Ascending aorta (tissue), 2 donors: ENCODE measurements around the gene GRIK1. TPM values are rescaled to one million over a fixed set of nuclear protein-coding genes. Genes with fewer than 3 reads are reported as not detected.

ENCODE experiments used
- DNase-seq, 2 donors: peaks; one replicate each; pipeline ENCODE4 v3.0.0-alpha.2; 2019; ENCODE audit warnings: low spot score in 2 of 2
- H3K27ac ChIP-seq, 2 donors: fragments of 200-600 bp; sonication (generic); one replicate each; pipeline ENCODE4 v1.5.1; 2016 to 2017; ENCODE audit warnings: mild to moderate bottlenecking in 1 of 2
- H3K27me3 ChIP-seq: fragments of 200-600 bp; sonication (generic); one replicate; pipeline ENCODE4 v1.5.1; 2017
- H3K36me3 ChIP-seq, 2 donors: fragments of 200-600 bp; sonication (generic); one replicate each; pipeline ENCODE4 v1.5.1; 2016
- H3K4me1 ChIP-seq, 2 donors: fragments of 200-600 bp; sonication (generic); one replicate each; pipeline ENCODE4 v1.5.1; 2016 to 2017; ENCODE audit warnings: mild to moderate bottlenecking in 1 of 2
- H3K4me3 ChIP-seq, 2 donors: fragments of 200-600 bp; sonication (generic); one replicate each; pipeline ENCODE4 v1.5.1; 2016 to 2017; ENCODE audit warnings: mild to moderate bottlenecking in 1 of 2
- H3K9me3 ChIP-seq, 2 donors: fragments of 200-600 bp; sonication (generic); one replicate each; pipeline ENCODE4 v1.5.1; 2016
- CTCF ChIP-seq, 3 experiments: fragments of 200-600 bp in 2 of 3; fragments of 450-650 bp in 1 of 3; sonication (generic) in 2 of 3; IDR thresholded peaks; one replicate each; pipeline ENCODE4 v1.5.1; 2016 to 2019; ENCODE audit warnings: antibody characterized with exemption in 3 of 3, mild to moderate bottlenecking in 1 of 3, moderate library complexity in 1 of 3
- intact Hi-C: fragments of 100-400 bp; cut with DNase I; formaldehyde crosslinking; loops from one replicate; pipeline ENCODE4 v1.15.1; 2023
- total RNA-seq: library from RNA; depleted of rRNA; stranded (reverse); fragments of >200 nt; gene quantifications from one replicate; pipeline ENCODE4 v1.1.0, GENCODE V29; 2016

Gene GRIK1
- total RNA-seq, 1 donor from 2014 or later = not detected

- Histone ChIP-seq H3K27me3 (no peaks in the 10 kb centered on the region), H3K4me3 (no peak overlapping the region), H3K36me3 (no peaks in the 10 kb centered on the region), H3K9me3 (no peaks in the 10 kb centered on the region), H3K27ac (no peak overlapping the region), H3K4me1 (no peaks in the 10 kb centered on the region)
- TF ChIP-seq CTCF (IDR thresholded peaks at IDR 0.05) = no peak
- intact Hi-C loops = no loop called here
- no peak for DNase-seq
Observed at GRCh38 chr21:29625990-29626389, 313.8 kb downstream of the GRIK1 start.

GRCh38 chr21:29624776-29625175, 315.0 kb downstream of the GRIK1 start:
- H3K9me3 ChIP-seq = no peaks in the 10 kb centered on the region
- no peak overlapping the region for H3K4me3 ChIP-seq
- intact Hi-C loops = no loop called here
- H3K27ac ChIP-seq = no peak overlapping the region
- H3K4me1 ChIP-seq = no peaks in the 10 kb centered on the region
- DNase-seq = no peak
- H3K27me3 ChIP-seq = no peaks in the 10 kb centered on the region
- no peaks in the 10 kb centered on the region for H3K36me3 ChIP-seq
- no peak for TF ChIP-seq CTCF (IDR thresholded peaks at IDR 0.05)

GRCh38 chr21:29621525-29621924, 318.3 kb downstream of the GRIK1 start:
- intact Hi-C loops = no loop called here
- TF ChIP-seq CTCF (IDR thresholded peaks at IDR 0.05) = no peak
- Histone ChIP-seq H3K27me3 (no peaks in the 10 kb centered on the region), H3K4me3 (no peak overlapping the region), H3K9me3 (no peaks in the 10 kb centered on the region), H3K27ac (no peak overlapping the region), H3K36me3 (no peaks in the 10 kb centered on the region), H3K4me1 (no peaks in the 10 kb centered on the region)
- no peak for DNase-seq

GRCh38 chr21:29616209-29616751, 323.5 kb downstream of the GRIK1 start:
- Histone ChIP-seq H3K27me3 (no peaks in the 10 kb centered on the region), H3K4me3 (no peak overlapping the region), H3K27ac (no peak overlapping the region), H3K4me1 (no peaks in the 10 kb centered on the region), H3K36me3 (no peaks in the 10 kb centered on the region), H3K9me3 (no peaks in the 10 kb centered on the region)
- no peak for DNase-seq
- TF ChIP-seq CTCF (IDR thresholded peaks at IDR 0.05) = no peak
- intact Hi-C loops = no loop called here

GRCh38 chr21:29613877-29614276, 325.9 kb downstream of the GRIK1 start:
- Histone ChIP-seq H3K27ac (no peak overlapping the region), H3K36me3 (no peaks in the 10 kb centered on the region), H3K4me3 (no peak overlapping the region), H3K9me3 (no peaks in the 10 kb centered on the region), H3K4me1 (no peaks in the 10 kb centered on the region), H3K27me3 (no peaks in the 10 kb centered on the region)
- intact Hi-C loops = no loop called here
- DNase-seq = no peak
- no peak for TF ChIP-seq CTCF (IDR thresholded peaks at IDR 0.05)

GRCh38 chr21:29613021-29613420, 326.8 kb downstream of the GRIK1 start:
- TF ChIP-seq CTCF (IDR thresholded peaks at IDR 0.05) = no peak

More at GRCh38 chr21:29613021-29613420, 326.8 kb downstream of the GRIK1 start:
- no peak overlapping the region for H3K27ac ChIP-seq
- no peaks in the 10 kb centered on the region for H3K36me3 ChIP-seq
- intact Hi-C loops = no loop called here
- H3K4me1 ChIP-seq = no peaks in the 10 kb centered on the region
- no peak for DNase-seq
- H3K9me3 ChIP-seq = no peaks in the 10 kb centered on the region
- no peaks in the 10 kb centered on the region for H3K27me3 ChIP-seq
- H3K4me3 ChIP-seq = no peak overlapping the region
